Subcutaneous adipose tissue (tissue), 4 donors: ENCODE measurements around the gene SNTB2. TPM values are rescaled to one million over a fixed set of nuclear protein-coding genes. Genes with fewer than 3 reads are reported as not detected.

Experiments
- total RNA-seq, 4 donors: library from RNA; depleted of rRNA; stranded (reverse); fragments of >200 nt; gene quantifications; one replicate each; pipeline ENCODE4 v1.1.0, GENCODE V29; 2016
- TF ChIP-seq, protein P1 (sequence below): fragments of 450-650 bp; IDR thresholded peaks from one replicate; pipeline ENCODE4 v1.5.1; 2016; ENCODE audit warnings: low read depth, mild to moderate bottlenecking, control low read depth, antibody characterized with exemption, moderate library complexity

The SNTB2 gene
- total RNA-seq, 4 donors from 2014 or later, result 29.6 to 64.2 (median 47.1) TPM

DNA sequence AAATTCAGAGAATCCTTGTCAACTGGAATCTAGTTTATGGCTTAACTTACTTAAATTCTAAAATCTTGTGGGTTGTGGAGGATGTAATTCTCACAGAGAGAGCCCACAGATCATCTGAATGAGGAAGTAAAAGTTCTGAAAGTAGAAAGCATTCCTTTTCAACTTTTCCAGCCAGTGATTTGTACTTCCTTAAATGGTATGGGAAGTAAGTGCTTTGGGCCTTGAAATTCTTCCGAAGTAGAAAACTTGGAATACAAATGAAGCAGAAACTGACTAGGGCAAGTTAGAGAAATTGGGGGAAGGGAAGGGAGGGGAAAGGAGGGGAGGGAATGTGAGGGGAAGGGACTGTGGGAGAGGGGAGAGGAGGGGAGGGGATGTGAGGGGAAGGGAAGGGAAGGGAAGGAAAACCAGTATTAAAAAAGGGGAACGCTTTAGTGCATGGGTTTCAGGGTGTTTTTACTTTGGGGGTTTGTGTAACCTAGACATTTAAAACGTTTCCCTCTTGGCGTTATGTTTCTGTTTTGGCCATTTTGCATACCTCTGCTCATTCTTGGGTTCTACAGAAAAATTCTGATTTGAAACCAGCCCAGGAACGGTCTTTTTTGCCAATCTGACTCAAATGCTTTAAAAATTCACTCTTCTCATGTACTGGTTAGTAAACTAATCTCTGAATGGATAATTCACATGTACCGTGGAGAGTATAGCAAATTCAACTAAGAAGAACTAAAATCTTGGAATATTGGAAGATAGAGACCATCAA is 15.5 kb upstream of the SNTB2 start:
- TF ChIP-seq, protein P1, sequence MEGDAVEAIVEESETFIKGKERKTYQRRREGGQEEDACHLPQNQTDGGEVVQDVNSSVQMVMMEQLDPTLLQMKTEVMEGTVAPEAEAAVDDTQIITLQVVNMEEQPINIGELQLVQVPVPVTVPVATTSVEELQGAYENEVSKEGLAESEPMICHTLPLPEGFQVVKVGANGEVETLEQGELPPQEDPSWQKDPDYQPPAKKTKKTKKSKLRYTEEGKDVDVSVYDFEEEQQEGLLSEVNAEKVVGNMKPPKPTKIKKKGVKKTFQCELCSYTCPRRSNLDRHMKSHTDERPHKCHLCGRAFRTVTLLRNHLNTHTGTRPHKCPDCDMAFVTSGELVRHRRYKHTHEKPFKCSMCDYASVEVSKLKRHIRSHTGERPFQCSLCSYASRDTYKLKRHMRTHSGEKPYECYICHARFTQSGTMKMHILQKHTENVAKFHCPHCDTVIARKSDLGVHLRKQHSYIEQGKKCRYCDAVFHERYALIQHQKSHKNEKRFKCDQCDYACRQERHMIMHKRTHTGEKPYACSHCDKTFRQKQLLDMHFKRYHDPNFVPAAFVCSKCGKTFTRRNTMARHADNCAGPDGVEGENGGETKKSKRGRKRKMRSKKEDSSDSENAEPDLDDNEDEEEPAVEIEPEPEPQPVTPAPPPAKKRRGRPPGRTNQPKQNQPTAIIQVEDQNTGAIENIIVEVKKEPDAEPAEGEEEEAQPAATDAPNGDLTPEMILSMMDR, result no peak

DNA sequence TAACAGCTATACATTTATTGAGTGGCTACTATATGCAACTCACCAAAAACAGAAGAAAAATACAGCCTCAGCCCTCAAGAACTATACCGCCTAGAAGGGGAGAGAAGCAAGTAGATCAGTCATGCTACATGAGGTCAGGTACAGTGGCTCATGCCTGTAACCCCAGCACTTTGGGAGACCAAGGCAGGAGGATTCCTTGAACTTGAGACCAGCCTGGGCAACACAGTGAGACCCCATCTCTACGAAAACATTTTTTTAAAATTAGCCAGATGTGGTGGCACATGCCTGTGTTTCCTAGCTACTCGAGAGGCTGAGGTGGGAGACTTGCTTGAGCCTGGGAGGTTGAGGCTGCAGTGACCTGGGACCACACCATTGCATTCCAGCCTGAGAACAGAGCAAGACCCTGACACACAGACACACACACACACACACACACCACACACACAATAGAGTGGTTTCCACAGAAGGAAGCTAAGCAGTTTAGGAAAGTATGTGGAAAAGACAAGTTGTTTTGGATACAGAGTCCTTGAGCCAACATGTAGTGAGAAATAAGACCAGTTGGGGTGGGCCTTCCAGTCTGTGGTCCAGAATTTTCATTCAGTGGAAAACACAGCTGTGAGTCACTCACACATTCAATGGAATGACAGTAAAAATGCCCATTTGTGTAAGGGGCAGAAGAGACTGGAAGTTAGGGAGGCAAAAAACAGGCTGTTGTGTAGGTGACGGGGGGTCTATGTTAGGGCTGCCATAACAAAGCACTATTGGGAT is 10.7 kb upstream of the SNTB2 start:
- TF ChIP-seq, protein P1, result no peak

DNA sequence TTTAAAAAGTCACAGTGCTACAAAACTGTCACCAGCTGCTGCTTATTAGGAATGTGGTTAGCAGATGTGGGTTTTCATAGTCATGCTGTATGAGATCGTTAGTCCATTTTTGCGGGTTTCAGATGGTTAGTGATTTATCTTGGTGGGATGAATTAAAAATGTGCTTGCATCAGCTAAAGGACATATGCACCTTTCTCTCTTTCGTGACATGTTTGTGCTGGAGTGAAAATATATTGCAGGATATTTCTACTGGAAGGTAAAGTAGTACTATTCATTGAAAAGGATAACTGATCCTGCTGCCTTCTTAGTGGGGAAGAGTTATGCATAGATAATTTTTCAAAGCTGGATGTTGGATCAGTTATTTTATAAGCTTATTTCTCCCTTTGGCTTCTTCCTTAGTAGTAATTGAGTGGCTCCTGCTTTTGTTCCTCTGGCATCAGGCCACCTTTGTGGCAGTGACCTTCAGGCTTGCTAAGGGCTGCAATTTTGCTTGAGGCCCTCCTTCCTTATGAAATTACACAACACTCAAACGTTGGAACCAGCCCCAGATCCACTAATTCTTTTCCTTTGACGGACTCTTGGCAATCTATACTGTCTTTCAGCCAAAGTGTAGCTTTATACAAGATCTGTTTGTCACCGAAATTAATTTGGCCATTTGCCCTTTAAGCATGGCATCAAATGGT is 7.5 kb upstream of the SNTB2 start:
- TF ChIP-seq, protein P1, result no peak

DNA sequence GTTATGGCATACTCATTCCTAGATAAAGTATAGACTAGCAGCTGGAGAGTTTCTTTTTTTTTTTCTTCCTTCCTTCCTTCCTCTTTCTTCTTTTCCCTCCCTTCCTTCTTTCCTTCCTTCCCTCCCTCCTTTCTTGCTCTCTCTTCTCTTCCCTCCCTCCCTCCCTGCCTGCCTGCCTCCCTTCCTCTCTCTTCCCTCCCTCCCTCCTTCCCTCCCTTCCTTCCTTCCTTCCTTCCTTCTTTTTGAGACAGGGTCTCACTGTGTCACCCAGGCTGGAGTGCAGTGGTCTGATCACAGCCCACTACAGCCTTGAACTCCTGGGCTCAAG is 7.0 kb upstream of the SNTB2 start:
- TF ChIP-seq, protein P1, result no peak

DNA sequence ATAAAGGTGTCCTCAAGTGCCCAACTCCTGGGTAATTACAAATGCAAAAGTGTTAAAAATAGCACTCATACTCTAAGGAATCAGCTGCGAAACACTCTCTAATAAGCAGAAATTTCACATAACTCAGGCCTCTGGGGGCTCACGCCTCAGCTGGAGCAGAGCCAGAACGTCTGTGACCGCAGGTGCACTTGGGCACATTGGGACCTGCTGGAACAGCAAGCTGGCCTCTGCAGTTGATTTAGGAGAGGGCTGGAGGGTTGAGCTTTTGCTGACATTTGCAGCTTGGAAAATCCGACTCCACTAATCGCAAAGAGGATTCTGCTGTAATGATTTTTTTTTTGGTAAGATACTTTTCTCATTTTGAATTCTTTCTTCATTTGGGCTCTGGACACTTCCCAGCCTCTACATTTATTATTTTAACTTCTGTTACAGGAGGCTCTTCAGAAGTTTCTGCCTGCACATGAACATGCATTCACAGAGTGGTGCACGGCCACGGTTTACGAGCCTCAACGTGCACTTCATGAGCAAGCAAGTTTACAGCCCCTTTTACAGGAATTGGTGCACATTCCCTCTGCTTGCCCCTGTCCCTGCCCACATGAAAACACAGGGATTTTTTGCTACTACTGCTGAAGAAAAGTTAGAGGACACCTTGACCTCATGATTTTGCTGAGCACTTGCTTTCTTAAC is 4.1 kb upstream of the SNTB2 start:
- TF ChIP-seq, protein P1, result no peak

DNA sequence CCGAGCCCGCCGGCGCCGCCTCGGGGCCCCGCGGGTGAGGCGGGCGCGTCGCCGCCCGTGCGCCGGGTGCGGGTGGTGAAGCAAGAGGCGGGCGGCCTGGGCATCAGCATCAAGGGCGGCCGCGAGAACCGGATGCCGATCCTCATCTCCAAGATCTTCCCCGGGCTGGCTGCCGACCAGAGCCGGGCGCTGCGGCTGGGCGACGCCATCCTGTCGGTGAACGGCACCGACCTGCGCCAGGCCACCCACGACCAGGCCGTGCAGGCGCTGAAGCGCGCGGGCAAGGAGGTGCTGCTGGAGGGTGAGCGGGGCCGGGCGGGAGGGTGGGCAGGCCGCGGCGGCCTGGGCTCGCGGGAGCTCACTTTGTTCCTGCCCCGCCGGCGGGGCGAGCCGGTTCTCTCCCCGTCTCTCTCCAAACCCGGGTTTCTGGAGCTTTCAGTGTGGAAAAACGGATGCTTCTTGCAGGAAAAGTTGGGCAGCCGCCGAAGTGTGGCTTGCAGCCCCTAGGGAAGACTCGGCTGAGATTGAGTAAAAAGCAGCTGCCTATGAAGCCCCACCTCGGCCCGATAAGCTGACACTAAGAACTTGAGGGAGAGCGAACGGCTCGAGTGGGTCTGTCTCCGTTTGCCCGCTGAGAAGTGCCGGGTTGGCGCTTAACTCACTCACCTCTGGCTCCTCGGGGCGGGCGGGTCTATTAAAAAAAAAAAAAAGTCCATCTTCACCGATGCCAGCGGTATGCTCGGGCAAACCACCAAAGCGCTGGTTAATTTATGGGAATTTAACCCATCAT is 677 bp downstream of the SNTB2 start:
- TF ChIP-seq, protein P1, result no peak
